ENCODE results near the gene NCCRP1. TPM values are rescaled to one million over a fixed set of nuclear protein-coding genes. Genes with fewer than 3 reads are reported as not detected.

NCCRP1 gene
- total RNA-seq, 1 donor from 2014 or later = 0.61 TPM

DNA sequence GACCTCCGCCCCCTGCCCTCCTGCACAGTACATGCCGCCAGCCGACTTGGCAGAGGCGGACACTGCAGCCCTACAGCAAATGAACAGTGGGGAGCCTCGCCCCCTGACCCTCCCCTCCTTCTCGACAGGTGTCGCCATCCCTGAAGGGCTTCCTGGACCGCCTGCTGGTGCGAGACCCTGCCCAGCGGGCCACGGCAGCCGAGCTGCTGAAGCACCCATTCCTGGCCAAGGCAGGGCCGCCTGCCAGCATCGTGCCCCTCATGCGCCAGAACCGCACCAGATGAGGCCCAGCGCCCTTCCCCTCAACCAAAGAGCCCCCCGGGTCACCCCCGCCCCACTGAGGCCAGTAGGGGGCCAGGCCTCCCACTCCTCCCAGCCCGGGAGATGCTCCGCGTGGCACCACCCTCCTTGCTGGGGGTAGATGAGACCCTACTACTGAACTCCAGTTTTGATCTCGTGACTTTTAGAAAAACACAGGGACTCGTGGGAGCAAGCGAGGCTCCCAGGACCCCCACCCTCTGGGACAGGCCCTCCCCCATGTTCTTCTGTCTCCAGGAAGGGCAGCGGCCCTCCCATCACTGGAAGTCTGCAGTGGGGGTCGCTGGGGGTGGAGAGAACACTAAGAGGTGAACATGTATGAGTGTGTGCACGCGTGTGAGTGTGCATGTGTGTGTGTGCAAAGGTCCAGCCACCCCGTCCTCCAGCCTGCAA is 18.3 kb upstream of the NCCRP1 start:
- no peak overlapping the region for H3K27ac Mint-ChIP-seq (ENCODE audit: unreplicated experiment)
- peaks cover 2% of the 10 kb centered on the region for H3K27me3 Mint-ChIP-seq (ENCODE audit: unreplicated experiment)
- peaks cover 4% of the 10 kb centered on the region for H3K9me3 Mint-ChIP-seq (ENCODE audit: unreplicated experiment)
- TF ChIP-seq CTCF (IDR thresholded peaks at IDR 0.05; ENCODE audit: partially characterized antibody, unreplicated experiment) = no peak
- H3K36me3 Mint-ChIP-seq (ENCODE audit: unreplicated experiment) = no peaks in the 10 kb centered on the region
- DNase-seq = no peak
- no peaks in the 10 kb centered on the region for H3K4me1 Mint-ChIP-seq (ENCODE audit: low read depth, unreplicated experiment)
- no peak overlapping the region for H3K4me3 Mint-ChIP-seq (ENCODE audit: unreplicated experiment)

- no peaks in the 10 kb centered on the region for H3K36me3 Mint-ChIP-seq (ENCODE audit: unreplicated experiment)
- DNase-seq = no peak
- peaks cover 4% of the 10 kb centered on the region for H3K9me3 Mint-ChIP-seq (ENCODE audit: unreplicated experiment)
- H3K4me3 Mint-ChIP-seq (ENCODE audit: unreplicated experiment) = no peak overlapping the region
- no peak overlapping the region for H3K27ac Mint-ChIP-seq (ENCODE audit: unreplicated experiment)
- TF ChIP-seq CTCF (IDR thresholded peaks at IDR 0.05; ENCODE audit: partially characterized antibody, unreplicated experiment) = no peak
- no peaks in the 10 kb centered on the region for H3K4me1 Mint-ChIP-seq (ENCODE audit: low read depth, unreplicated experiment)
- H3K27me3 Mint-ChIP-seq (ENCODE audit: unreplicated experiment) = peaks cover 2% of the 10 kb centered on the region
These were observed 17.0 kb upstream of the NCCRP1 start for GRCh38 chr19:39179754-39180153.

GRCh38 chr19:39180749-39181148 is 16.0 kb upstream of the NCCRP1 start:
- peaks cover 4% of the 10 kb centered on the region for H3K9me3 Mint-ChIP-seq (ENCODE audit: unreplicated experiment)
- peaks cover 2% of the 10 kb centered on the region for H3K27me3 Mint-ChIP-seq (ENCODE audit: unreplicated experiment)
- no peak overlapping the region for H3K27ac Mint-ChIP-seq (ENCODE audit: unreplicated experiment)

GRCh38 chr19:39181500-39182173 is 15.1 kb upstream of the NCCRP1 start:
- DNase-seq = no peak
- Mint-ChIP-seq H3K36me3 (ENCODE audit: unreplicated experiment) (no peaks in the 10 kb centered on the region), H3K9me3 (ENCODE audit: unreplicated experiment) (peaks cover 4% of the 10 kb centered on the region), H3K27ac (ENCODE audit: unreplicated experiment) (no peak overlapping the region), H3K27me3 (ENCODE audit: unreplicated experiment) (peaks cover 2% of the 10 kb centered on the region), H3K4me1 (ENCODE audit: low read depth, unreplicated experiment) (peaks cover 1% of the 10 kb centered on the region), H3K4me3 (ENCODE audit: unreplicated experiment) (no peak overlapping the region)
- no peak for TF ChIP-seq CTCF (IDR thresholded peaks at IDR 0.05; ENCODE audit: partially characterized antibody, unreplicated experiment)

More at GRCh38 chr19:39180749-39181148, 16.0 kb upstream of the NCCRP1 start:
- Mint-ChIP-seq H3K4me3 (ENCODE audit: unreplicated experiment) (no peak overlapping the region), H3K36me3 (ENCODE audit: unreplicated experiment) (no peaks in the 10 kb centered on the region), H3K4me1 (ENCODE audit: low read depth, unreplicated experiment) (peaks cover under 1% of the 10 kb centered on the region)
- no peak for DNase-seq
- no peak for TF ChIP-seq CTCF (IDR thresholded peaks at IDR 0.05; ENCODE audit: partially characterized antibody, unreplicated experiment)

DNA sequence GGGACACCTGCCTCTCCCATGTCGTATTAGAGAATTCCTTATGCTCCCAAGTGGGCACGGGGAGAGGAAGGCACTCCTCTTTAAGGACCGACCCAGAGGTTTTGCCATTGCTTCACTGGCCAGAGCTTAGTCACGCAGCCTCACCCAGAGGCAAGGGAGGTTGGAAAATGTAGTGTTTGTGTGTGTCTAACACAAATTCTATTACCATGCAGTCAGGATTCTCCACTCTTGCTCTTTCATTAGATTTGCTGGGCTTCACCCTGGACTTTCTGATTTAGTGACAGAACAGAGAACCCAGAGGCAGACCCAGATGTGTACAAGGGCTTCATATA is 14.6 kb upstream of the NCCRP1 start:
- Mint-ChIP-seq H3K27ac (ENCODE audit: unreplicated experiment) (no peak overlapping the region), H3K27me3 (ENCODE audit: unreplicated experiment) (peaks cover 2% of the 10 kb centered on the region), H3K4me1 (ENCODE audit: low read depth, unreplicated experiment) (peaks cover 1% of the 10 kb centered on the region), H3K9me3 (ENCODE audit: unreplicated experiment) (peaks cover 4% of the 10 kb centered on the region), H3K36me3 (ENCODE audit: unreplicated experiment) (no peaks in the 10 kb centered on the region), H3K4me3 (ENCODE audit: unreplicated experiment) (no peak overlapping the region)
- TF ChIP-seq CTCF (IDR thresholded peaks at IDR 0.05; ENCODE audit: partially characterized antibody, unreplicated experiment) = no peak
- DNase-seq = no peak
